ENCODE measurements around the gene BPNT1.
"Not testable (repeated sequence)": the region's sequence is repeated elsewhere in the genome, so short reads cannot be mapped to it uniquely, and the experiment has no call there.

The BPNT1 gene

DNA sequence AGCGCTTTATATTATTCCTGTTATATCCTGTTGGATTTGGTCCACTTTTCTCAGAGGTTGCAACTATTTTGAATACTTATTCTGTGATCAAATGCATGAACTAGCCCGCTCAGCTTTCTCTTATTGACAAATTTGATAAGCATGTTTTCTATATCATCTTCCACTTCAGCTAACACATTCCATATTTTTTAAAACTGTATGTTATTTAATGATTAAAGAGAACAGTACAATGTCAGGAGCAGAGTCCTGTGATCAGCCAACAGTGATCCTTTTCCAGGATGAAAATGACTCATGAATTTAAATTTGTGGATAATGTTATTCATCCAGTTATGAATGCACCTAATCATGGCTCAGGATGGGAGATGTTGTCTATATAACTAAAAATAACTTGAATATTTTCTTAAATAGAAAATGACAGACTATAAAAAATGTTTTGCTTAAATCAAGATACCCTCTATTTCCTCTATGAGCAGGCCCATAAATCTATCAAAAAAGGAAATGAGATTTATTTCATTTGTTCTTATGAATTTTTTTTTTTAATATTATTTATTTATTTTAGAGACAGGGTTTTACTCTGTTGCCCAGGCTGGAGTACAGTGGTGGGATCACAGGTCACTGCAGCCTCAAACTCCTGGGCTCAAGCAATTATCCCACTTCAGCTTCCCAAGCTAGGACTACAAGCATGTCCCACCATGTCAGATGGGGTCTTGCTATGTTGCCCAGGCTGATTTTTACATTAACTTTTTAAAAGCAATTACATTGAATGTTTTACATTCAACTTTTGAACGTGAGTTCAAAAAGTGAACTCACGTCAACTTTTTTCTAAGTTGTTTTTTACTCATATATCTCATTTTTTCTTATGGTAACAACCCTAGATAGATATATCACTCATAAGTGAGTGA is 12.5 kb downstream of the BPNT1 start:
- no peak for DNase-seq

DNA sequence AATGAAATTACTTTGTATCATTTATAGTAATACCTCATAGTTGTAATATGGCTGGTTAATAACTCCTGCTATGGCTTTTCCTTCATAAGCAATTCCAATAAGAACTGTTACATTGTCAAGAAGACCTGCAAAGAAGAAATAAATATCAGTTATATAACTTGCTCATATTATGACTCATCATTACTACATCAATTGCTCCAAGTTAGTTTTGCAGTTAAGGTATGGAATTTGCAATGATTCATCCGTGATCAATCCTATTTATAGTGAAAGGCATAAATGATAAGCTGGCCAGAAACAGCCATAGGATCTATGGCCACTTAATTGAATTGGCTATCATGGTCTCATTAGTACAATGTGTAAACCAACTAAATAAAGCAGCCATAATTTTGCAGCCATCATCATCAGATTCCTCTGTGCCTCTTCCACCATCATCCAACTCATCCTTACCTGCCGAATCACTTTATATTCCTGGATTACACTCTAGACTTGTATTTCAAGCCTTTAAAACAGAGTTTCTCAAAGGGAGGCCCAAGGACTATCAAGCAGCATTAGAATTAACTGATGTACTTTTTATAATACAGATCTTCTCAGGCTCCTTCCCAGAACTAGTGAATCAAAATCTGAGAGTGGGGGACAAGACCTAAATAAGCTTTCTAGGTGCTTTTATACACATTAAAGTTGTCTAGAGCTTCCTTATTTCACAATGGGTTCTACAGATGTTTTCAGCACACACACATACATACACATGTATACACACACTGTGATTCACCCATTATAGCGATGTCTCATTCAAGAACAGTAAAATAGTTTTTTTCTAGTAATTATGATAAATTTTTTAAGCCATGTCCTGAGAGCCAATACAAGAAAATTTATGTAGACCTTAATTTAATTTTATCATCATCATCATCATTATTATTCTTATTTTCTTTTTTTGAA is 22.1 kb downstream of the BPNT1 start:
- DNase-seq: no peak

DNA sequence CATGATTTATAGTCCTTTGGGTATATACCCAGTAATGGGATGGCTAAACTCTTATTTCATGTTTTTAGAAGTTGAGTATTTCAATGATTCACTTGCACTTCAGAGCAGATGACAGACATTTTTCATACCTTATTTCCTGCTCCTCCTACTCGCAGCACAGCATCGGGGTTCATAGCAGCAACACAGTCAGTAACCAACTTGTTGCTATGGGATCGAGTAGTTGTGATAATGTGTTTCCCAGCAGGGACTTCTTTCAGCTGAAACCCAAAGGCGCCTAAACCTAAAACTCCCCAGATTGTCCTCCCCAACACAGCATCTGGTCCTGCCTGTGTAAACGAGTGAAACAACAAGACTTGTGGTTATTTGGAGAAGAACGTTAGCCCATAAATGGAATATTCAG is 27.0 kb downstream of the BPNT1 start:
- DNase-seq: no peak

DNA sequence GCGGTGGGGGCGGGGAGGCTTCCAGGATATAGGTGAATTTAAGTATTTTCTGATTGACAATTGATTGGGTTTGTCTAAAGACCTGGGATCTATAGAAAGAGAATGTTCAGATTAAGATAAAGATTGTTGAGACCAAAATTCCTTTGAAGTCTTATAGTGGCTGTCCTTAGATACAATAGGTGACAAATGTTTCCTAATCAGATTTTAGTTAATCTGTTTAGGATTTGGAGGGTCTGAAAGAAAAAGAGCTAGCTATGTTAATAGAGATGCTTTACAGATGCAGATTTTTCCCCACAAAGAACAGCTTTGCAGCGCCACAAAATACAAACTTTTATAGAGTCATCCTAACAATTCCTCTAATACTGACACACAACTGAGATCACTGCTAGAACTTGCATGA is 28.7 kb downstream of the BPNT1 start:
- DNase-seq: no peak

DNA sequence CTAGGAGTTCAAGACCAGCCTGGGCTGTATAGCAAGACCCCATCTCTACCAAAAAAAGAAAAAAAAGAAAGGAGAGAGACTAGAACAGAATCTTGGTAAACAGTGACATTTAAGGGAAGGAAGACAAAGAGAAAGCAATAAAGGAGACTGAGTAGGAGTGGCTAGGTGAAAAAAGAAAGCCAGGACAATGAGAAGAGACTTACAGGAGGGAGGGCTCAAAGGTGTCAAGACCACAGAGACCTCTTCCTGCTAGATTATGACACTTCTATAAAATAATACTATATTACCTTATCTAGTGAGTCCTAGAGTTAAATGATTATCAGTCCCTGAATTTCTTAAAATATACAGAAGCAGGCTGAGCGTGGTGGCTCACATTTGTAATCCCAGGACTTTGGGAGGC is 33.2 kb downstream of the BPNT1 start:
- no peak for DNase-seq

DNA sequence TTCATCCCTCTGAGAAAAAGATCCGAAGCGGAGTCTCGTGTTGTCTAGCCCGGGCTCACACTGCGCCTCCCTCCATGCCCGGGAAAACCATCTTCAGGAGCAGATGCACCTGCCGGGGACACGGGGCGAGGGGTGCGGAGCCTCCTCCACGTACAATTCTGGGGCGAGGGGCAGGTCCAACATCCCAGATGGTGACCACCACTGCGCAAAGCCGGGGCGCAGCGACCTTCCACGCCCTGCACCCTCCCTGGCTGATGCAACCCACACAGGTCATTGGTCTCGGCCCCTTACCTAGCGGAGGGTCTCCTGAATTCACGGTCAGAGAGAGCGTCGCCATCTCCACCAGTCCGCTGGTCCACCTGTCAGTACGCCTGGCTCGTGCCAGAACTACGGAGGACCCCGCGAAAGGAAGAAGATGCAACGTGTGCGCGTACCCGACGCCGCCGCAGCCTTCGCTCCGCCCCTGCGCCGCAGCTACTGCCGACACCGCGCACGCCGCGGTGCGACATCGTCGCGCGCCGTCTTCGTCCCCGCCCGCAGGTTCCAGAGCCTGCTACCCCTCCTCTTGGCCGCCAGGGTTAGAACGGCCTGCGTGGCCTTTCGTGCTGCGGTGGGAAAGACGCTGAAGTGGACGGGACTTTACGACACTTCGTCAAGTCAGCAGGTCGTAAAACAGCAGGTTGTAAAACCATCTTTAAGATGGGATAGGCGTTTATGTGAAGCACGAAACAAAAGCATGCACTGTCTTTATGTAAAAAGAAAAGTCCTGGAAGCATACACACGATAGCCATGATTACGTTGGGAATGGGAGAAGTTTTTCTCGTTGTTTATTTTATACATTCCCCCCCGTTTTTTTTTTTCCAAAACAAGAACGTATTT is 43.3 kb downstream of the BPNT1 start, which contains the start of gene EPRS1:
EPRS1 (minus strand) TSS at position 454 of the 879 bp plus-strand sequence; CDS start at position 337, 117 bp downstream.
- peak; percentile 98 for DNase-seq

DNA sequence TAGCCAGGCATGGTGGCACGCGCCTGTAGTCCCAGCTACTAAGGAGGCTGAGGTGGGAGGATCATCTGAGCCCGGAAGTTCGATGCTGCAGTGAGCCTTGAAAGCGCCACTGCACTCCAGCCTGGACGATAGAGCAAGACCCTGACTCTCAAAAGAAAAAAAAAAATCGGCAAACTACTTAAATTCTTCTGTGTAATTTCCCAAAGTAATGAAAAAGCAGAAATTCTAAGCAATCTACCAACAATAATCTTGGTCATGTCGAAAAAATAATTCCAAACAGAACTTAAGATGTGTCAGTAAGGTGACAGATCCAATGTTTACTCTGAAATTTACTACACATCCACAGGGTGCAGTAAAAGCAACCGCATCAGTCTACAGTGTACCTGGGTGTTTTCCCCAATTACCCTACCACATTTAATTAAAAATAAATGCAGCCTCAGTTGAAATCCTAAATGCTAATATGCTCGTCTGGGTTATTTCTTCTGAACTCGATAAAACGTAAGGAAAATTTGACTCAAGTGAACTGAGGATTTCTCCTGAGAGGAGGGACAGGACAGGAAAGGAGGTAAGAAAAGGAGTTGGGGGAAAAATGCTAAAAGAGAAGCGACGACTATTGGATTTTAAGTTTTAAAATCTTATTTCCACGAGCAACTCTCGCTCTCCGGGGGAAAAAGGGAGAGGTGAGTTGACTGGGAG is 44.1 kb downstream of the BPNT1 start:
- DNase-seq: no peak

DNA sequence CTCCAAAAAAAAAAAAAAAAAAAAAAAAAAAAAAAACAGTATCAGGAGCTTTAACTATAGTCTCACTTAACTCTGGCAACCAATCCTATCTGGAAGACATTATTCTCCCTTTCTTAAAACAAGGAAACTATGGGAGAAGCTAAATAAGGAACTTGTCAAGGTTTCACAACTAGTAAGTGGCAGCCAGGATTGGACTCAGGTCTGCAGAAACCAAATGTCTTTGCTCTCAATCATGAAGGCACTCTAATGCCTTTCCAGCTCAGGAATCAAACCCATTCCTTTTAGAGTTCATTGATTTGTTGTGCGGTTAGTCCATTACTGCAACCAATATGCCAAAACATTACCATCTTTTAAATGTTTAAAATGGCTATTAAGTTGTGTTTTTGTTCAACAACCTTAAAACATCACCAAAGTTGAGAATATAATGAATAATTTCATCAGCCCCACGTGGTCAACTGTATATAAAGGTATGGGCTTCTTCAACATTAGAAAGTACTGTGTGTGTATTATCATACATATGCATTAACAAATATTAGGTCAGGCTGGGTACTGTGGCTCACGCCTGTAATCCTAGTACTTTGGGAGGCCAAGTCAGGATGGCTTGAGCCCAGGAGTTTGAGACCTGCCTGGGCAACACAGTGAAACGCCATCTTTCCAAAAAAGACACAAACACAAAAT is 44.8 kb downstream of the BPNT1 start:
- no peak for DNase-seq

DNA sequence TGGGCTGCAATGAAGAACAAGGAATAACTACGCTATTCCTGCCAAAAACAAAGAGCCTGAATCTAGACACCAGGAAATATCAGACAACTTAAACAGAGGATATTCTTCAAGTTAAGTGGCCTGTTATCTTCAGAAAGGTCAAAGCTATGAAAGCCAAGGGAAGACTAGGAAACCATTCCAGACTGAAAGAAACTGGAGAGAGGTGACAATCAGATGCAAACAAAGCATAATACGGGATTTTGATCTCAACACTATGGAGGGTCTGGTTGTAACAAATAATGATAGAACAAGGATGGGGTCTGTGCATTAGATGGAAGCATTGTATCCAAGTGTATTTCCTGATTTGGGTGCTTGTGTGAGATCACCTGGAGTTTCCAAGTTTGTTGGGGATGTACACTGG is 45.9 kb downstream of the BPNT1 start:
- no peak for DNase-seq

DNA sequence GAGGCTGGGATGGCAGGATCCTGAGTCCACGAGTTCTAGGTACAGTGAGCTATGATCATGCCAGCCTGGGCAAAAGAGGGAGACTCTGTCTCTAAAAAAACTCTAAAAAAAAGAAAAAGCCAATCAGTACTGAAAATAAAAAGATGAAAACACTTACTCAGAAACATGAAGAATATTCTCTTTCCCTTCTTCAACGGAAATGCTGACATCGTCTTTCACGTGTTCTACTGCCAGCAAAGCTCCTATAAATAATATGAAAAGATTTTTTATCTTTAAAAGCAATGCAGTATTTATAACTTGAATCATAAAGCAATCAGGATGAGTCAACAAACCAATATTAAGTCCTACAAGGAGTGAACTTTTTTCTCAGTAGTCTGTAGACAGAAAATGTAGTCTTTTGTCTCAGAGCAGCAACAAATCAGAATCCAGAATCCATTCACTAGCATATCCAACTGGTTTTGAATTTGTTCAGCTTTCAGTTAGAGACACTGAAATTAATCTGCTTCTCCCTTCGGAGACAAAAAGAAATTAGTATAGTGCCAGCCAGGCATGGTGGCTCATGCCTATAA is 49.5 kb downstream of the BPNT1 start:
- no peak for DNase-seq

DNA sequence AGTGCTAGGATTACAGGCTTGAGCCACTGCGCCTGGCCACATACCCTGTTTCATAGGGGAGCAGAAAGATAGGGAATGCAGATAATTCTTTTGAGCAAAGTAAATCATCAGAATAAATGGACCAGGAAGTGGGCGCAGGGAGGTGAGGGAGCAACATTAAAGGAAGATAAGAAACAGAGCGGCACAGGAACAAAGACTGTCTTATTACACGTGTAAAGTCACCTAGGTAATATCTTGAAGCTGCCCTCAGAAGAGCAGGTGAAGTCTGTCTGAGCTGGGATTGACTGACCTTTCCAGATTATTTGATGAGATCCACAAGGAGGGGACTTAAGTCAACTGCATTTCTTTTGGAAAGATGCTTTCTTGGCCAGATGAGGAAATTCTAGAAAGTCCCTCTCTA is 50.9 kb downstream of the BPNT1 start:
- DNase-seq: no peak

DNA sequence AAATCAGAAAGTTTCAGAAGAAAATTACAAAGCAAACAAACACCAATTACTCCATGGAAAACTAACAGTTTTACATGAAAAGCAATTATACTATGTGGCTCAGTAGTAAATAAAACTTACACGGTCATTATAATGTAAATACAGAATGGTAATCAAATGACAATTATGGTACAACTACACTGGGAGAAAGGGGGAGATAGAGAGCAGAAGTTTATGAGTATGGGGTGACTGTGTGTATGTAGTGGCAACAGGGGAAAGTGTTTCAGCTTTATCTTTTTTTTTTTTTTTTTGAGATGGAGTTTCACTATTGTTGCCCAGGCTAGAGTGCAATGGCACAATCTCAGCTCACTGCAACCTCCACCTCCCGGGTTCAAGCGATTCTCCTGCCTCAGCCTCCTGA is 51.8 kb downstream of the BPNT1 start:
- DNase-seq: not testable (repeated sequence)

DNA sequence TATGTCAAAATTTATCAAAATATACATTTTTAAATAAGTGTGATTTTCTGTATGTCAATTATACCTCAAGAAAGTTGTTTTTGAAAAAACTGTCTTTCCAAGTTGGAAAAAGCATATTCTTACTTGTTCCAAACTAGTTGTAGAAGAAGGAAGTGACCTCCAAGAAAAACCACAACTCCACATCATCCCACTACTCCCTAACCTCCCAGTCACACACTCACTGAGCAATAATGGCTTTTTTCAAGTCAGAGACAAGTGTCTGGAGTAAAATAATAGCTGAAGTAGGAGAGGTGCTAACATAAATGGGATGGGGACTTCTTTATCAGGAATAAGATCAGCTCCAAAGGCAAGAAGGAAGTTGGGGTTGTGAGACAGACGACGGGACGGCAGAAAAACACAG is 56.7 kb downstream of the BPNT1 start:
- no peak for DNase-seq

DNA sequence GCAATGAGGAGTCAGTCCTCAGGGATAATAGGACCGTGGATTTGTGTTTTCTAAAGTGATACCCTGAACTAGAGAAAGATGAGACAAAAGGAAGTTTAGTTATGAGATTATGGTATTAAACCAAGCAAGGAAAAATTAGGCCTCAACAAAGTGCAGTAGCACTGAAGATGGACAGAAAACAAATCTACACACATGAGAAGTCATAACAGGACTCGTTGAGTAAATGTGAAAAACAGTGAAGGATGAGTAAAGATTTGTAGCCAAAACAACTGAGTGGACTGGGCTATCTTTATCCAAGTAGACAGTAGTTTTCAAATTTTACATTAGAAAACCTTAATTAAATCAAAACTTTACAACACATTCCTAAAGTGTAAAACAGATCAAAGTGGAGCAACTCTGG is 58.3 kb downstream of the BPNT1 start:
- DNase-seq: no peak

DNA sequence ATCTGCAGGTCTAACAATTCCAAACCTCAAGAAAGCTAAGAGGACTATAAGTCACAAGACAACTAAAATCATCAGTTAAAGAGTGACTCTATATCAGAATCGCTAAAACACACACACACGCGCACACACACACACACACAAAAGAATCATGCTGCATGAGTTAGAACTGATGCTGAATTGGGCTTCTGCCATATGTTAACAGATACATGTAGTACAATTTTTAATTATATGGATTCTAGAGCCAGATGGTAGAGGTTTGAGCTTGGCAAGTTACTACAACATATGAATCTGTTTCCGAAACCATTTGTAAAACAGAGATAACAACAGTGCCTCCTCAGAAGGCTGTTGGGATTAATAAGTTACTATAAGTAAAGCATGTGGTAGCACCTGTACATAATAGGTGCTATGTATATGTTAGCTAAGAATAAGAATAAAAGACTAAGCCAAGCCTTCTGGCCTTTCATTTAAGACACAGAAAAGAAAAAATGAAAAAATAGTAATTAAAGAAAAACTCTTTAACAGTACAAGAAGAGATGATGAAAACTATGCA is 61.2 kb downstream of the BPNT1 start:
- no peak for DNase-seq

DNA sequence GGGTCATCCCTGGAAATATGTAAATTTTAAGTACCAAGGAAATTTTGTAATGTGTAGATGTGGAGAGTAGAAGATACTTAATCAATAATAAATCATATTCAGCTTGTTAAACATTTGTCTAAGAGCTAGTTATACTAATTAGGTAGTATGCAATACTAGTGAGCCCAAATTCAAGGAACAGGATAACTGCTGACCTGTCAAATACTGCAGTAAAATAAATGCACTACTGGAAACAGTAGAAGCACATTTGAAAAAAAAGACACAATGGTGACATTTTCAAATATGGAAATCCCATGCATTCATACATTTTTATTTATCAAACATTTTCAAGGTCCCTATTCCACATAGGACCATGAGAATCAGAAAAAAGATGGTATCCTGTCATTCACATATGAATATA is 70.5 kb downstream of the BPNT1 start:
- DNase-seq: no peak

DNA sequence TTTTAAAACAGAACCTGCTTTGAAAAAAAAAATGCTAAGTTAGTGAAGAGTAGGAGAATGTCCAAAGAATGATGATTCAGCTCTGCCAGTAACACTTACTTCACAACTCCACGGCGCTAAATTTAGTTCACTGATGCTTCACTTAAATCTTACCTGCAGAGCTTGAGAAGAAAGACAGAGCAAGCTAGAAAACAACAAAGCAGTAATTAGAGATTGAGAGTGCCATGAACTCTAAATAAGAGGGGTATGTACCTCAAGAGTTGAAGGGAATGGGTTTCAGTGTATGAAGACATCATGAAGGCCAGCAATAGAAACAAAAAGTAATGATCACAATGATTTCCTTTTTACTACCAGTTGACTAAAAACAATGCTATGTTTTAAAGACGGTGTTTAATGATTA is 76.1 kb downstream of the BPNT1 start:
- no peak for DNase-seq

DNA sequence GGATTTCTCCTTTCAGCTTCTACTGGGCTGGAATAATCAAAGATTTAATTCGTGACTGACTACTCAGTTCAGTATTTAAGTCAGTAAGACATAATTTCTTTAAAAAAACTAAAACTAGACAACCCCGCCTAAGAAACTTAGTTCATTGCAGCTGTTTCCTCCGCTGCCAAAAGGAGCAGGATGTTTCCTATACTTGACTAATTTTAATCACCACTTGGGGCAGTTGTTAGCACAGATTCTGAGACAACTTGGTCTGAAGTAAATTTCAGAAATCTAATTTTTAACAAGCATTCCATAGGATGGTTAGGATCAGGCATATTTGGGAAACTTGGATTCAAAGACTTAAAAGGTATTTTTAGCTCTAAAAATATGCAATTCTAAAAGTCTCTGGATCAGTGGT is 77.3 kb downstream of the BPNT1 start:
- DNase-seq: no peak

DNA sequence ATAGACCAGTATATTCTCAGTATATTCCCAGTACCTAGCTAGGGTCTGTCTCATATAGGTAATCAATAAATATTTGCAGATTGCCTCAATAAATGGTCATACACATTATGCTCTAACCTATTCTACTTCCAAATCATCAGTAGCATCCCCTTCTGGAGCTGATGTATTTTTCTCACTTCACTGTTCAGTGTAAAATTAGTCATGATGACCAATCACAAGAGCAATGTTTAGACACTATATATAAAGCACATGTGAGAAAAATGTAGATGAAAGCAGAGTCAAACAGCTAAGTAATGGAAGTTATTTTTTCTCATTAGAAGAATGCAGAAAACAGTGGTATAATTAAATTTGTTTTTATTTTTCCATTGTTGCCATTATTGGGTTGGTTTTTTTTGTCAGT is 78.0 kb downstream of the BPNT1 start:
- no peak for DNase-seq

Measured in NCI-H774 (cell line).